ENCODE results near the gene WNT5B.

Gene WNT5B

GRCh38 chr12:1662761-1663439, 33.9 kb downstream of the WNT5B start:
- POLR2A ChIA-PET (ENCODE audit: low non-redundant PET) = no interaction called here
- H3K27ac ChIP-seq = no peak overlapping the region
- no peak for DNase-seq (ENCODE audit: low spot score)
- TF ChIP-seq, protein P1, sequence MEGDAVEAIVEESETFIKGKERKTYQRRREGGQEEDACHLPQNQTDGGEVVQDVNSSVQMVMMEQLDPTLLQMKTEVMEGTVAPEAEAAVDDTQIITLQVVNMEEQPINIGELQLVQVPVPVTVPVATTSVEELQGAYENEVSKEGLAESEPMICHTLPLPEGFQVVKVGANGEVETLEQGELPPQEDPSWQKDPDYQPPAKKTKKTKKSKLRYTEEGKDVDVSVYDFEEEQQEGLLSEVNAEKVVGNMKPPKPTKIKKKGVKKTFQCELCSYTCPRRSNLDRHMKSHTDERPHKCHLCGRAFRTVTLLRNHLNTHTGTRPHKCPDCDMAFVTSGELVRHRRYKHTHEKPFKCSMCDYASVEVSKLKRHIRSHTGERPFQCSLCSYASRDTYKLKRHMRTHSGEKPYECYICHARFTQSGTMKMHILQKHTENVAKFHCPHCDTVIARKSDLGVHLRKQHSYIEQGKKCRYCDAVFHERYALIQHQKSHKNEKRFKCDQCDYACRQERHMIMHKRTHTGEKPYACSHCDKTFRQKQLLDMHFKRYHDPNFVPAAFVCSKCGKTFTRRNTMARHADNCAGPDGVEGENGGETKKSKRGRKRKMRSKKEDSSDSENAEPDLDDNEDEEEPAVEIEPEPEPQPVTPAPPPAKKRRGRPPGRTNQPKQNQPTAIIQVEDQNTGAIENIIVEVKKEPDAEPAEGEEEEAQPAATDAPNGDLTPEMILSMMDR (conservative IDR thresholded peaks at IDR 0.05; ENCODE audit: low read depth) = no peak
- CTCF ChIA-PET = no interaction called here

- POLR2A ChIA-PET (ENCODE audit: low non-redundant PET) = interaction anchor here (0.5 kb wide), 1 partner anchor 23 kb away, joined by 6 read pairs; no protein-coding TSS in a partner anchor
- TF ChIP-seq, protein P1 (conservative IDR thresholded peaks at IDR 0.05; ENCODE audit: low read depth) = no peak
- H3K27ac ChIP-seq = no peak overlapping the region
- CTCF ChIA-PET = interaction anchor here (0.5 to 0.6 kb wide), 2 partner anchors 21 to 248 kb away, joined by 3 read pairs; no protein-coding TSS in a partner anchor
- no peak for DNase-seq (ENCODE audit: low spot score)
Observed at GRCh38 chr12:1663440-1664132, 34.6 kb downstream of the WNT5B start.

- TF ChIP-seq, protein P1 (conservative IDR thresholded peaks at IDR 0.05; ENCODE audit: low read depth) = no peak
- H3K27ac ChIP-seq = no peak overlapping the region
- no peak for DNase-seq (ENCODE audit: low spot score)
- ChIA-PET POLR2A (ENCODE audit: low non-redundant PET) (no interaction called here), CTCF (no interaction called here)
Observed at GRCh38 chr12:1665366-1665765, 36.3 kb downstream of the WNT5B start.

GRCh38 chr12:1666215-1666614, 37.2 kb downstream of the WNT5B start:
- ChIA-PET CTCF (no interaction called here), POLR2A (ENCODE audit: low non-redundant PET) (no interaction called here)
- no peak overlapping the region for H3K27ac ChIP-seq
- DNase-seq (ENCODE audit: low spot score) = no peak
- TF ChIP-seq, protein P1 (conservative IDR thresholded peaks at IDR 0.05; ENCODE audit: low read depth) = no peak

- CTCF ChIA-PET = no interaction called here
- DNase-seq (ENCODE audit: low spot score) = no peak
- TF ChIP-seq, protein P1 (conservative IDR thresholded peaks at IDR 0.05; ENCODE audit: low read depth) = no peak
- H3K27ac ChIP-seq = no peak overlapping the region
- POLR2A ChIA-PET (ENCODE audit: low non-redundant PET) = no interaction called here
Observed at GRCh38 chr12:1666685-1667162, 37.7 kb downstream of the WNT5B start.

- DNase-seq (ENCODE audit: low spot score) = no peak
- CTCF ChIA-PET = interaction anchor here (1.1 kb wide), 1 partner anchor 34 kb away, joined by 4 read pairs; no protein-coding TSS in a partner anchor
- no peak overlapping the region for H3K27ac ChIP-seq
- POLR2A ChIA-PET (ENCODE audit: low non-redundant PET) = no interaction called here
- TF ChIP-seq, protein P1 (conservative IDR thresholded peaks at IDR 0.05; ENCODE audit: low read depth) = no peak
Observed at GRCh38 chr12:1668833-1669543, 40.0 kb downstream of the WNT5B start.

Measured in RWPE1 (cell line).